ENCODE data around the gene NAA50.
A peak's percentile ranks its signal among the peaks of the same experiment; 100 is the strongest.

NAA50 gene

GRCh38 chr3:113745756-113746547, at the start of gene NAA50:
TSS of gene NAA50 (minus strand) at chr3:113746249. CDS start at chr3:113745949, 300 bp downstream.
- DNase-seq: peak; percentile 78 to 91

GRCh38 chr3:113795693-113796092, 49.6 kb upstream of the NAA50 start:
- DNase-seq: no peak

GRCh38 chr3:113794526-113794925, 48.5 kb upstream of the NAA50 start:
- DNase-seq: no peak

GRCh38 chr3:113791381-113791780, 45.3 kb upstream of the NAA50 start:
- DNase-seq: no peak

- no peak for DNase-seq
These were observed 37.9 kb upstream of the NAA50 start for GRCh38 chr3:113783980-113784379.

- no peak for DNase-seq
These were observed 37.4 kb upstream of the NAA50 start for GRCh38 chr3:113783463-113783862.

- no peak for DNase-seq
These were observed 30.5 kb upstream of the NAA50 start for GRCh38 chr3:113776564-113776963.

GRCh38 chr3:113775516-113775915, 29.5 kb upstream of the NAA50 start:
- DNase-seq: no peak

GRCh38 chr3:113773381-113773780, 27.3 kb upstream of the NAA50 start:
- no peak for DNase-seq

- DNase-seq: no peak
These were observed 25.9 kb upstream of the NAA50 start for GRCh38 chr3:113771993-113772392.

- DNase-seq: no peak
These were observed 23.5 kb upstream of the NAA50 start for GRCh38 chr3:113769551-113769950.

GRCh38 chr3:113764698-113765097, 18.6 kb upstream of the NAA50 start:
- no peak for DNase-seq

- DNase-seq: no peak
These were observed 12.5 kb upstream of the NAA50 start for GRCh38 chr3:113758389-113759024.

- no peak for DNase-seq
These were observed 8.6 kb upstream of the NAA50 start for GRCh38 chr3:113754494-113755159.

- DNase-seq: no peak
These were observed 7.4 kb upstream of the NAA50 start for GRCh38 chr3:113753376-113753985.

GRCh38 chr3:113751141-113751540, 5.1 kb upstream of the NAA50 start:
- DNase-seq: no peak

GRCh38 chr3:113747283-113748046, 1.4 kb upstream of the NAA50 start:
- DNase-seq: no peak

GRCh38 chr3:113746548-113747282, 666 bp upstream of the NAA50 start, which contains the start of gene ATP6V1A:
TSS of gene ATP6V1A (plus strand) at chr3:113747035. CDS start at chr3:113778754, 31,719 bp downstream.
- DNase-seq: peak; percentile 84 to 91

- DNase-seq: peak; percentile 35 to 49
These were observed 901 bp downstream of the NAA50 start for GRCh38 chr3:113744941-113745755.

GRCh38 chr3:113743006-113743630, 2.9 kb downstream of the NAA50 start:
- no peak for DNase-seq

Measured in NCI-H1930 (cell line).